Heart left ventricle (tissue), 13 donors: ENCODE measurements around the gene DYNLT5.

ENCODE experiments used
- CTCF ChIP-seq, 12 donors: fragments of 200-600 bp; sonication (generic) in 4 of 12; IDR thresholded peaks; one replicate each; pipeline versions ENCODE4 v1.5.0 to v1.8.0; 2018 to 2022; ENCODE audit warnings: antibody characterized with exemption in 12 of 12, mild to moderate bottlenecking in 5 of 12
- POLR2A ChIP-seq, 2 donors: fragments of 450-650 bp; IDR thresholded peaks; one replicate each; pipeline ENCODE4 v1.6.1; 2017; ENCODE audit warnings: antibody characterized with exemption in 2 of 2, mild to moderate bottlenecking in 2 of 2, moderate library complexity in 2 of 2
- donor health status: ischemic (EF 13 %, LVEDD 7.1; RV severe dilation, severe dysfunction).
- donor health status: DM: no; HTN: yes; CAD: no.
- donor health status: DM: no; HTN: no; CAD: no.
- donor health status: ischemic (EF 25% LVEDD 6.9; RV normal size, moderate dysfunction).
- donor health status: ischemic (EF 25% LVEDD 5.7; RV mildly dilated, moderate dysfunction).
- donor health status: ischemic (EF 35%, LVEDD 5.7; RV mildly dilated, moderate dysfunction).
- donor health status: nonischemic (EF 11% LVEDD 7.7; RV severe dilation, severe dysfunction).
- donor health status: DM: yes; HTN: yes; CAD: no.
- donor health status: PGD.
- donor health status: ischemic (EF 29% LVEDD 5.4; RV normal size, mild dysfunction).
- donor health status: nonischemic (EF 23%, LVEDD 6.1; RV moderate dilation, normal function).

GRCh38 chr1:66775646-66776045 lies 23.4 kb downstream of the DYNLT5 start:
- TF ChIP-seq CTCF (IDR thresholded peaks at IDR 0.05), result no peak
- no peak for TF ChIP-seq POLR2A (IDR thresholded peaks at IDR 0.05)
